ENCODE results near the gene MUC20.

DNA sequence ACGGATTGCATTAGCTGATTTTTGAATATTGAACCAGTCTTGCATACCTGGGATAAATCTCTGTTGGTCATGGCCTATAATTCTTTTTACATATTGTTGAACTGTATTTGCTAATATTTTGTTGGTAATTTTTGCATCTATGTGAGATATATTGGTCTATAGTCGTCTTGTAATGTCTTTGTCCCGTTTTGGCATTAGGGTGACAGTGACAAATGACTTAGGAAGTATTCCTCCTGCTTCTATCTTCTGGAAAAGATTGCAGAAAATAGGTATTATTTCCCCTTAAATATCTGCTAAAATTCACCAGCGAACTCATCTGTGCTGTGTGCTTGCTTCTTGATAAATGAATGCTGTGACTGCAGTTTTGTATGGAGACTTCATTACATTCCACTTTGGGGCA, 23.7 kb downstream of the MUC20 start:
- TF ChIP-seq CTCF (conservative IDR thresholded peaks at IDR 0.05), result no peak
- no peak for TF ChIP-seq EZH2 (IDR thresholded peaks at IDR 0.05; ENCODE audit: low read depth)
